GM12875 (cell line): ENCODE results near the gene EIF6.
A peak's percentile ranks its signal among the peaks of the same experiment; 100 is the strongest.

ENCODE experiments used
- H3K4me3 ChIP-seq: one replicate; pipeline ENCODE4 v1.5.1; 2011; ENCODE audit warnings: low read depth, low read length, control low read depth
- CTCF ChIP-seq: IDR thresholded peaks from 2 replicates; pipeline ENCODE4 v1.5.1; 2011; ENCODE audit warnings: low read depth, mild to moderate bottlenecking, control low read depth, inconsistent platforms, low read length, moderate library complexity, borderline replicate concordance; ENCODE audit not compliant: insufficient read depth

EIF6 gene

GRCh38 chr20:35311822-35312221 lies 27.2 kb upstream of the EIF6 start:
- TF ChIP-seq CTCF = no peak
- H3K4me3 ChIP-seq = no peak overlapping the region

DNA sequence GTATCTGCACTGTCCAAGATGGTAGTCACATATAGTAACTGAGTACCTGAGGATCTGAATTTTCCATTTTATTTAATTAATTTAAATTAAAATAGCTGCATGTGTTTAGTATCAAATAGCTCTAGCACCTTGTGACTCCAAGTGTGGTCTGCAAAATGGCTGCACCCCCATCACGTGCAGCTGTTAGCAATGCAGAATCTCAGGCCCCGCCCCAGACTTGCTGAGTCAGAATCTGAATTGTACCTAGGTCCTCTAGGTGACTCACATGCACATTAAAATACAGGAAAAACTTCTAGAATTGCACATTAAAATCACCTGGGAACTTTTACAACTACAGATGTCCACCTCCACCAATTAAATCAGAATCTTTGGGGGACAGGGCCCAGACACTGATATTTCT lies 26.8 kb upstream of the EIF6 start:
- H3K4me3 ChIP-seq = no peak overlapping the region
- TF ChIP-seq CTCF = no peak

- TF ChIP-seq CTCF = no peak
- H3K4me3 ChIP-seq = no peak overlapping the region
Observed at GRCh38 chr20:35307666-35308653, 23.4 kb upstream of the EIF6 start.

DNA sequence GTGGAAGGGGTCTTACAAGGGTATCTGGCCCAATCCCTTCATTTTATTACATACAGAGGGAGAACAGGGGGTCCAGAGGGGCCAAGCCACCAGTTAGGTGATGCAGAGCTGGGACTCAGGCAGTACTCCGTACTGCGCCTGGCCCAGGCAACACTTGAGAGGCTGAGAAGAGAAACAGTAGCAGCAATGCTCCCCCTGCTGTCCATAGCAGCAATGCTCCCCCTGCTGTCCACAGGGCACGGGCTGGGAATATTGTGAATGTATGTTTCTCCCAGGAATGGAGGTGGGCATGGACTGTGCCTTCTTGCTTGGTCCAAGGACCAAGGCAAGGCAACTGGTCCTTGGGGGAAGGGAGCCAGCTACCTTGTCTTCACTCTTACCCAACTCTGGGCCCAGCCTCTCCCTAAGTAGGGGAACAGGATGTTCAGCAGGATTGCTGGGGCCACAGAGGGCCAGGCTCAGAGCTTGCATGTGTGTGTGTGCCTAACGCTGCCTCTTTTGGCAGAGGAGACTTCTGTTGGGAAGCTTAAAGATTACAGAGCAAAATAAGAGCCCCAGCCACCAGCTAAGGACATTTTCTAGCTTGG lies 22.5 kb upstream of the EIF6 start:
- no peak overlapping the region for H3K4me3 ChIP-seq
- TF ChIP-seq CTCF = peak; percentile 71; the same call in 1 of the 2 replicates

DNA sequence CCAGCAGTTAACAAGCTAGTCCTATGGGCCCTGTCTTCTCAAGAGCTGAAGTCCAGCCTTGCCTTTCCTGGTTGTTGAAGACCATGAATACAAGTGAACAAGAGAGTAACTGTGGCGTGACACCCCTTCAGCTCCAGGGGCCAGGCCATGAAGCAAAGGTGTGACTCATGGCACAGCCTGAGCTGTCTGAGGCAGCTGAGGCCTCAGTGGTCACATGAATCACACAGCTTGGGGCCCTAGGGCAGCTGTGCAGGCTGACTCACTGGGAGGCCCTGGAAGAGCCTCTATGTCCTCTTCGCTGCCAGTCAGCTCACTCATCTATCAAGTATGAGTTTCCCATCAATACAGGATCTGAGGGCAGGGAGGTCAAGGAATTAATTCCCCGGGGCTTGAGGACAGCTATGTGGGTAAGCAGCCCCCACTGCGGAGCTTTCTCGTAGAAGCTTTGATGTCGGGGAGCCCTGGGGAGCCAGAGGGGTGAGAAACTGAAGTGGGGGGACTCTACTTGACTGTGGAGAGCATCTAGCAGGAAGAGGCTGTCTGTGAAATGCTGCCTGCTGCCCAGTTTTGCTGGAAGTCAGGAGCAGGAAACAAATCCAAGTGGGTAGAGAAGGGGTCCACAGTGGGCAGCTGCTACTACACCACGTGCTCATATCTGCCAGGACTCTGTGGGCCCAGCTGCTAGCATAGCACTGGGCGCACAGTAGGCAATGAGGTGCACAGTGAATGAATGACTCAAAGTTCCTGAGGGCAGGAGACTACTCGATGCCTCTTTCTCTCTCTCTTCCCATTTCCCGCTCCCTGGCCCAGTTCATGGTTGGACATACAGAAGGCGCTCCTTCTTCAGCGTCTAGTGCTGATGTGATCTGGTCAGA lies 21.3 kb upstream of the EIF6 start:
- TF ChIP-seq CTCF = no peak
- H3K4me3 ChIP-seq = no peak overlapping the region

- no peak for TF ChIP-seq CTCF
- H3K4me3 ChIP-seq = no peak overlapping the region
Observed at GRCh38 chr20:35304956-35305355, 20.4 kb upstream of the EIF6 start.
